Upper lobe of left lung (tissue), 6 donors: ENCODE data around the gene RNF227. TPM values are rescaled to one million over a fixed set of nuclear protein-coding genes. Genes with fewer than 3 reads are reported as not detected.

ENCODE experiments used
- ATAC-seq, 2 donors: fragments of 200-7000 bp; cut with Tn5 transposase; one replicate each; pipeline ENCODE4 v1.9.1; 2022; ENCODE audit warnings: mild to moderate bottlenecking in 2 of 2, moderate library complexity in 2 of 2; ENCODE audit not compliant: low FRiP score in 2 of 2
- DNase-seq, 2 donors: peaks; one replicate each; pipeline ENCODE4 v3.0.0-alpha.2; 2019 to 2020
- H3K27ac ChIP-seq, 4 donors: fragments of 200-600 bp; sonication (generic); one replicate each; pipeline ENCODE4 v1.5.1; 2016 to 2019
- H3K27me3 ChIP-seq, 4 donors: fragments of 200-600 bp; sonication (generic); one replicate each; pipeline ENCODE4 v1.5.1; 2017 to 2019
- H3K36me3 ChIP-seq, 4 donors: fragments of 200-600 bp; sonication (generic); one replicate each; pipeline ENCODE4 v1.5.1; 2016 to 2019
- H3K4me1 ChIP-seq, 4 donors: fragments of 200-600 bp; sonication (generic); one replicate each; pipeline ENCODE4 v1.5.1; 2018 to 2019
- H3K4me3 ChIP-seq, 4 donors: fragments of 200-600 bp; sonication (generic); one replicate each; pipeline ENCODE4 v1.5.1; 2017 to 2019; ENCODE audit warnings: mild to moderate bottlenecking in 2 of 4, moderate library complexity in 1 of 4
- H3K9me3 ChIP-seq, 4 donors: fragments of 200-600 bp; sonication (generic); one replicate each; pipeline ENCODE4 v1.5.1; 2018 to 2019
- EP300 ChIP-seq, 4 donors: sonication (generic); formaldehyde crosslinking; IDR thresholded peaks; one replicate each; pipeline ENCODE4 v1.5.1; 2017; ENCODE audit warnings: antibody characterized with exemption in 4 of 4, control low read depth in 2 of 4
- POLR2A ChIP-seq, 4 donors: fragments of 450-650 bp; IDR thresholded peaks; one replicate each; pipeline ENCODE4 v1.5.1; 2016 to 2017; ENCODE audit warnings: antibody characterized with exemption in 4 of 4, mild to moderate bottlenecking in 2 of 4
- POLR2AphosphoS5 ChIP-seq, 2 donors: sonication (generic); formaldehyde crosslinking; IDR thresholded peaks; one replicate each; pipeline ENCODE4 v1.5.1; 2017; ENCODE audit warnings: antibody characterized with exemption in 2 of 2
- WGBS, 2 donors: methylation state at CpG; one replicate each; pipeline ENCODE4 v1.1.5; 2017 to 2018; 5-methylcytosine and 5-hydroxymethylcytosine counted together
- total RNA-seq, 6 donors: library from RNA; depleted of rRNA in 4 of 6; stranded (reverse); fragments of >200 nt in 4 of 6; gene quantifications; one replicate each; pipeline versions ENCODE4 v1.1.0 to v1.2.1, GENCODE V29; 2016 to 2021
- TF ChIP-seq, protein P1 (sequence below), 6 experiments: fragments of 450-650 bp in 4 of 6; fragments of 200-600 bp in 2 of 6; sonication (generic) in 2 of 6; IDR thresholded peaks; one replicate each; pipeline ENCODE4 v1.5.1; 2016 to 2019; ENCODE audit warnings: antibody characterized with exemption in 6 of 6
- donor health status: DM: no; HTN: no; CAD: no; lungs with moderate emphysema.
- donor health status: DM: no; HTN: yes; CAD: no; lungs with severe emphysema.

Gene RNF227
- total RNA-seq, 6 donors from 2014 or later: 5.5 to 24.5 (median 6.3) TPM

DNA sequence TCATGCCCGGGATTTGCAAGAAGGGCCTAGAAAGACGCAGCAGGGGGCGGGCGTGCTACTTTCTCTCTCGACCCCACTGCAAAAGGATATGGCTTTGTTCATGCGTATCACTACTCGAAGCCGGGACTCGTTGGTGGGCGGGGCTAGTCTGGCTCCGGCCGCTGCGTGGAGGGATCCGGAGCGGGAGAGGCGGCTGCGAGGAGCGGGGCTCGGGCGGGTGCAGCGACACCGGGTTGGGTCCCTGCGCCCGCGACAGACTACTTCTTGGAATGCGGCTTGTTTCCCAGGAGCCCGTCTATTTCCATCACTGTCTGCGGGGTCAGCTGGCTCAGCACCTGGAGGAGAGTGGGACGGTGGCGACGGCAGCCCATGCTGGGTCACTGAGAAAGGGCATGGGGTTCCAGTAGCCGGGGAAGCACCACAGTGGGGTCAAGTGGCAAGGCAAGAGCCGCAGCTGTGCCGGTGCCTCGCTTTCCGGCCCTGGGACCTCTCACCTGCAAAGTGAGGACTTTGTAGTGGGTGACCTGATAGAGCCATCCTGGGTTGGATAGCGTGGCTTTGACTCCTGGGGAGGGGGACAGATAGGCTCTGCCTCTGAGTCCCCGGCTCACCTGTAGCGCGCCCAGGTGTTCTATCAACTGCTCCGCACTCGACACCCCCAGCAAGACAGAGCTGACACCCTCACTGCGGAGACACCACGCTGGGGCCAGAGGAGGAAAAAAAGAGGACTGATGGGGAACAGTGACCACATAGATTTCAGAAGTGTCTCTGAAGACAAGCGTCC is 6.9 kb upstream of the RNF227 start:
- TF ChIP-seq POLR2AphosphoS5 (IDR thresholded peaks at IDR 0.05) (peak; percentile 51 to 85), POLR2A (IDR thresholded peaks at IDR 0.05) (peak in 2 of 4 donors; percentile 57 to 87), EP300 (IDR thresholded peaks at IDR 0.05) (no peak)
- TF ChIP-seq, protein P1, sequence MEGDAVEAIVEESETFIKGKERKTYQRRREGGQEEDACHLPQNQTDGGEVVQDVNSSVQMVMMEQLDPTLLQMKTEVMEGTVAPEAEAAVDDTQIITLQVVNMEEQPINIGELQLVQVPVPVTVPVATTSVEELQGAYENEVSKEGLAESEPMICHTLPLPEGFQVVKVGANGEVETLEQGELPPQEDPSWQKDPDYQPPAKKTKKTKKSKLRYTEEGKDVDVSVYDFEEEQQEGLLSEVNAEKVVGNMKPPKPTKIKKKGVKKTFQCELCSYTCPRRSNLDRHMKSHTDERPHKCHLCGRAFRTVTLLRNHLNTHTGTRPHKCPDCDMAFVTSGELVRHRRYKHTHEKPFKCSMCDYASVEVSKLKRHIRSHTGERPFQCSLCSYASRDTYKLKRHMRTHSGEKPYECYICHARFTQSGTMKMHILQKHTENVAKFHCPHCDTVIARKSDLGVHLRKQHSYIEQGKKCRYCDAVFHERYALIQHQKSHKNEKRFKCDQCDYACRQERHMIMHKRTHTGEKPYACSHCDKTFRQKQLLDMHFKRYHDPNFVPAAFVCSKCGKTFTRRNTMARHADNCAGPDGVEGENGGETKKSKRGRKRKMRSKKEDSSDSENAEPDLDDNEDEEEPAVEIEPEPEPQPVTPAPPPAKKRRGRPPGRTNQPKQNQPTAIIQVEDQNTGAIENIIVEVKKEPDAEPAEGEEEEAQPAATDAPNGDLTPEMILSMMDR (IDR thresholded peaks at IDR 0.05): no peak
- H3K27ac ChIP-seq: peak overlapping the region; percentile 45 to 81 (median 76)

DNA sequence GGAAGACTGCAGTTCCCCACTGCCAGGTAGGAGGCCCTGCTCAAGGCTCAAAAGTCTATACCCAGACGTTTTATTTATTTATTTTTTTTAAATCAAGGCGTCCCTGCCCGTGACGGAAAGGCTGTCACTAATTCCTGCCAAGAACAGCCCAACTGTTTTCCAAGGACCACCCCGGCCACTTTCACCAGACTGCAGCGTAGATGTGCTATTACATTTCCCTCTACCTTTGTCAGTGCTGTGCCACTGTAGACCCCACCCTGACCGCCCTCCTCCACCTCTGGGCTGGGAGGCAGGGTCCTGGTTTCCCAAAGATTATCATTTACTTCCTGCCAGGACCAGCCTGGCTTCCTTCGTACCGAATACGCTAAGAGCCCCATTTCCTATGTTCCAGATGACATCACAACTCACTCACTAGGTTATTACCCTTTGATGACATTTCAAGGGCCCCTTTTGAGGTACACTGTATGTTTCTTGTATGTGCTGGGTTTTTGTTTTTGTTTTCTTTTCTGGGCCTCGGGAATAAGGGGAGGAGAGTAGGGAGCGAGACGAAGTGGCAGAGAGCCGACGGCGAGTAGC is 6.3 kb upstream of the RNF227 start:
- Histone ChIP-seq H3K9me3 (no peaks in the 10 kb centered on the region), H3K4me1 (peaks cover 11 to 17% (median 14%) of the 10 kb centered on the region in 4 donors), H3K4me3 (peak overlapping the region; percentile 24 to 58 (median 48)), H3K27me3 (no peaks in the 10 kb centered on the region), H3K27ac (peak overlapping the region; percentile 45 to 81 (median 76)), H3K36me3 (no peaks in the 10 kb centered on the region)
- no peak for DNase-seq
- TF ChIP-seq POLR2AphosphoS5 (IDR thresholded peaks at IDR 0.05) (no peak), POLR2A (IDR thresholded peaks at IDR 0.05) (no peak), EP300 (IDR thresholded peaks at IDR 0.05) (no peak)
- TF ChIP-seq, protein P1 (IDR thresholded peaks at IDR 0.05): no peak
- WGBS, 2 donors: 24 to 26% methylated on average over 16 of the region's 16 CpGs
- no peak for ATAC-seq

More for the DNA sequence above, 6.9 kb upstream of the RNF227 start:
- H3K27me3 ChIP-seq: no peaks in the 10 kb centered on the region
- H3K4me3 ChIP-seq: peak overlapping the region; percentile 24 to 58 (median 48)
- ATAC-seq: peak; percentile 93 to 95
- WGBS, 2 donors: 17 to 44% methylated on average over 19 to 29 of the region's 45 CpGs
- H3K36me3 ChIP-seq: no peaks in the 10 kb centered on the region
- DNase-seq: peak; percentile 90 to 95
- no peaks in the 10 kb centered on the region for H3K9me3 ChIP-seq
- H3K4me1 ChIP-seq: peaks cover 11 to 17% (median 14%) of the 10 kb centered on the region in 4 donors

DNA sequence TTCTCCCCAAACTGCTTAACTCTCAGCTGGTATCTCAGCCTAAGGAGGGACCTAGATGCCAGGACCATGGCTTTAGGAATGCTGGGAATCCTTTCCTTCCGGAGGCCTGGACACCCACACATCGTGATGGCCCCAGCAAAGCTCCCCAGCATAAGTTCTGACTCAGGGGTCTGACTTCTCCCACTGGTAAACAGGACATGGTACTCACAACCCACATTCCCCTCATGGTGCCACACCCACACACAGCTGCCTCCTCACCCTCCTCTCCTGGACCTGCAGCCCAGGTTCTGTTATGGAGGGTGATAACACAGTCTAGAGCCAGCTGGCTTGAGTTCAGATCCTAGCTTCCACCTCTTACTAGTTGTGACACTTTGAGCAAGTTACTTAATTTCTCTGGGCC is 719 bp upstream of the RNF227 start:
- DNase-seq: no peak
- H3K4me3 ChIP-seq: no peak overlapping the region
- 79 to 90% methylated on average over 2 of the region's 2 CpGs for WGBS, 2 donors

DNA sequence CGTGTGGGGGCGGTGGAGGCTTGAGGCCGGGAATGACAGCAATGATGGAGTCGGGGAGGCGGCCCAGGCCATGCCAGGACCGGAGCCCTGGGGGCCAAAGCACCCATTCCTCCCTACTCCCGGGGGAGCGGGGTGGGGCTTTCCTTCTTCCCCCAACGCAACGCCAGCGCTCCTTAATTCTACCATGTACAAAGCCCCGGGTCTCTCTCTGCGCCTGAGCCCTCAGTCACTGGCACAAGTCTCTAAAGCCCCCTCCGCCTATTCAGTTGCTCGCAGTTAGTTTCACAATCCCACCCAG is 245 bp upstream of the RNF227 start:
- Histone ChIP-seq H3K36me3 (peaks cover 0 to 4% (median 3%) of the 10 kb centered on the region in 4 donors), H3K27me3 (no peaks in the 10 kb centered on the region), H3K4me3 (peak overlapping the region; percentile 21 to 73 (median 64)), H3K9me3 (no peaks in the 10 kb centered on the region), H3K27ac (peak overlapping the region; percentile 94 to 98 (median 96)), H3K4me1 (peaks cover 20 to 26% (median 25%) of the 10 kb centered on the region in 4 donors)
- DNase-seq (no peak), ATAC-seq (no peak)
- WGBS, 2 donors: 37 to 62% methylated on average over 9 to 14 of the region's 15 CpGs
- TF ChIP-seq POLR2A (IDR thresholded peaks at IDR 0.05) (no peak), POLR2AphosphoS5 (IDR thresholded peaks at IDR 0.05) (peak; percentile 26 to 31), EP300 (IDR thresholded peaks at IDR 0.05) (no peak)
- TF ChIP-seq, protein P1 (IDR thresholded peaks at IDR 0.05): no peak

More for the DNA sequence above, 719 bp upstream of the RNF227 start:
- Histone ChIP-seq H3K9me3 (no peaks in the 10 kb centered on the region), H3K27ac (peak overlapping the region; percentile 94 to 98 (median 96)), H3K36me3 (no peaks in the 10 kb centered on the region), H3K4me1 (peaks cover 20 to 26% (median 25%) of the 10 kb centered on the region in 4 donors), H3K27me3 (no peaks in the 10 kb centered on the region)
- no peak for ATAC-seq
- TF ChIP-seq POLR2A (IDR thresholded peaks at IDR 0.05) (no peak), EP300 (IDR thresholded peaks at IDR 0.05) (no peak)
- TF ChIP-seq, protein P1 (IDR thresholded peaks at IDR 0.05): no peak
